ENCODE results near the gene STARD10.

Gene STARD10

DNA sequence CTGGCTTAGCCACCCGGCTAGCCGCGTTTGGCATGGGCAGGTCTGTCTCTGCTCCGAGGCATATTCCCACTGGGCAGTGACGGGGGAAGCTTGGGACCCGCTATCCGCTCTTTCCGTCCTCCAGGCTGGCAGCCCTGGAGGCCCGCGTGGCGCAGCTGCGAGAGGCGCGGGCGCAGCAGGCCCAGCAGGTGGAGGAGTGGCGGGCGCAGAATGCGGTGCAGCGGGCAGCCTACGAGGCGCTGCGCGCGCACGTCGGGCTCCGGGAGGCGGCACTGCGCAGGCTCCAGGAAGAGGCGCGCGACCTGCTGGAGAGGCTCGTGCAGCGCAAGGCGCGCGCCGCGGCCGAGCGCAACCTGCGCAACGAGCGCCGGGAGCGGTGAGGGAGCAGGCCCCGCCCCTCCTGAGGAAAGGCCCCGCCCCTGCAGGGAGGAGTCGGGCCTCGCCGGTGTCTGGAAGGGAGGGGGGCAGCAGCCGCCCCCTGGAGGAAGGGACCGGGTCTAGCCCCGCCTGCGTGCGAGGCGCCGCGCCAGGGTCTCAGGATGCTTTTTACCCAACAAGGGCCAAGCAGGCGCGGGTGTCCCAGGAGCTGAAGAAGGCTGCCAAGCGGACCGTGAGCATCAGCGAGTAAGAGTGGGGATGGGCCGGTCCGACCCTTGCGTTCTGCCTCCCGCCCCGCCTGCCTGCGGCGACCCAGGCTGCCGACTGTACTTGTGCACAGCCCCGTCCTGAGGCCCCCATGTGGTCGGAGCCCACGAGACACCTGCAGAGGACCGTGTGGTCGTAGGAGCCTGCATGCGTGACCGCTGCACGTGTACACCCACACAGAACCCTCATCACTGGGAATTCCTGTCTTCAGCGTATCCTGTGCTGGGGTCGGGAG lies 28.3 kb upstream of the STARD10 start:
- Mint-ChIP-seq H3K27me3 (no peaks in the 10 kb centered on the region), H3K4me1 (peaks cover 37% of the 10 kb centered on the region), H3K9me3 (no peaks in the 10 kb centered on the region), H3K36me3 (peaks cover 59% of the 10 kb centered on the region), H3K4me3 (no peak overlapping the region), H3K27ac (no peak overlapping the region)
- peak; percentile 85 for DNase-seq
- CTCF ChIA-PET = interaction anchor here (1.1 kb wide), 1 partner anchor 97 kb away, joined by 4 read pairs; no protein-coding TSS in a partner anchor

GRCh38 chr11:72821221-72821919 lies 27.5 kb upstream of the STARD10 start:
- peaks cover 57% of the 10 kb centered on the region for H3K36me3 Mint-ChIP-seq
- no peak for DNase-seq
- peaks cover 38% of the 10 kb centered on the region for H3K4me1 Mint-ChIP-seq
- no peaks in the 10 kb centered on the region for H3K9me3 Mint-ChIP-seq
- peak overlapping the region; percentile 24 for H3K27ac Mint-ChIP-seq
- no peak overlapping the region for H3K4me3 Mint-ChIP-seq
- CTCF ChIA-PET = interaction anchor here (1.1 kb wide), 1 partner anchor 96 kb away, joined by 4 read pairs; no protein-coding TSS in a partner anchor
- no peaks in the 10 kb centered on the region for H3K27me3 Mint-ChIP-seq

- no peaks in the 10 kb centered on the region for H3K9me3 Mint-ChIP-seq
- peak overlapping the region; percentile 24 for H3K27ac Mint-ChIP-seq
- H3K36me3 Mint-ChIP-seq = peaks cover 59% of the 10 kb centered on the region
- CTCF ChIA-PET = interaction anchor here (1.1 kb wide), 1 partner anchor 95 kb away, joined by 4 read pairs; no protein-coding TSS in a partner anchor
- H3K4me3 Mint-ChIP-seq = no peak overlapping the region
- H3K4me1 Mint-ChIP-seq = peaks cover 45% of the 10 kb centered on the region
- no peak for DNase-seq
- H3K27me3 Mint-ChIP-seq = no peaks in the 10 kb centered on the region
These were observed 26.7 kb upstream of the STARD10 start for GRCh38 chr11:72820439-72821139.

DNA sequence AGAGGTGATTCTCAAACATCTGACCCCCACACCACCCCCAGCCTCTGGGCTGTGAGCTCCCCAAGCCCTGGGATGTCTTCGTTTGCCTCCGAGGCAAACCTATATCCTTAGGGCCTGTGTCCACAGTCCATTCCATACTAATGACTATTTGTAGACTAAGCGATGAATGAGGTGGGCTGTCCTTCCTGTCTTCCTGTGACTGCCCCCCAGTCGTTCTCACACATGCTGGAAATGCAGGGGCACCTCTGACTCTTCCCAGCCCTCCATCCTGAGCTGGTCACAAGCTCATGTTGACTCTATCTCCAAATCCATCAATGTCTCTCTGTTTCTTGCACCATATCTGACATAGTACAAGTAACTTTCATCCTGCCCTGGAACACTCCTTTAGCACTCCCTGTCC lies 25.1 kb upstream of the STARD10 start:
- CTCF ChIA-PET = interaction anchor here (1.5 to 1.7 kb wide), 2 partner anchors 12 to 96 kb away, joined by 5 to 8 read pairs; no protein-coding TSS in a partner anchor

DNA sequence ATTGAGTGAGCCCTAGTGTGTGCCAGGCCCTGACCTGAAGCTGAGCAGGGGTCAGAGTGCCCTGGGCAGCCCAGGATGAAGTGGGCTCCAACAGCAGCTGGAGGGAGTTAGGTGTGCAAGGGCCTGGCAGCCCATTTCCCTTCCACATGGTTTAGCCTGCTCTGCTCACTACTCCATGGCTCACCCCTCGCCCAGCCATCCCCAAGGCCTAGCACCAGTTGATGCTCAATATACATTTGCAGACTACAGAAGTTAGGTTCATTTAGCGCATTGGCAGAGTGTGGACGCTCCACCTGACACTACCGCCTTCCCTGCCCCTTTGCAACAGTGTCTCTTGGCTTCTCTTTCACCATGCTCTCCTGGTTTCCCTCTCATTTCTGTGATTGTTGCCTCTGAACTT lies 24.1 kb upstream of the STARD10 start:
- Mint-ChIP-seq H3K27me3 (no peaks in the 10 kb centered on the region), H3K27ac (peak overlapping the region; percentile 43), H3K4me1 (peaks cover 52% of the 10 kb centered on the region), H3K4me3 (peak overlapping the region; percentile 7), H3K36me3 (peaks cover 49% of the 10 kb centered on the region), H3K9me3 (no peaks in the 10 kb centered on the region)
- DNase-seq = no peak
- CTCF ChIA-PET = interaction anchor here (0.6 to 1.7 kb wide), 4 partner anchors 13 to 95 kb away, joined by 3 to 8 read pairs (median 4); no protein-coding TSS in a partner anchor

More for the DNA sequence above, 25.1 kb upstream of the STARD10 start:
- DNase-seq = no peak
- no peaks in the 10 kb centered on the region for H3K27me3 Mint-ChIP-seq
- peaks cover 56% of the 10 kb centered on the region for H3K36me3 Mint-ChIP-seq
- H3K4me3 Mint-ChIP-seq = no peak overlapping the region
- H3K9me3 Mint-ChIP-seq = no peaks in the 10 kb centered on the region
- peaks cover 47% of the 10 kb centered on the region for H3K4me1 Mint-ChIP-seq
- no peak overlapping the region for H3K27ac Mint-ChIP-seq

DNA sequence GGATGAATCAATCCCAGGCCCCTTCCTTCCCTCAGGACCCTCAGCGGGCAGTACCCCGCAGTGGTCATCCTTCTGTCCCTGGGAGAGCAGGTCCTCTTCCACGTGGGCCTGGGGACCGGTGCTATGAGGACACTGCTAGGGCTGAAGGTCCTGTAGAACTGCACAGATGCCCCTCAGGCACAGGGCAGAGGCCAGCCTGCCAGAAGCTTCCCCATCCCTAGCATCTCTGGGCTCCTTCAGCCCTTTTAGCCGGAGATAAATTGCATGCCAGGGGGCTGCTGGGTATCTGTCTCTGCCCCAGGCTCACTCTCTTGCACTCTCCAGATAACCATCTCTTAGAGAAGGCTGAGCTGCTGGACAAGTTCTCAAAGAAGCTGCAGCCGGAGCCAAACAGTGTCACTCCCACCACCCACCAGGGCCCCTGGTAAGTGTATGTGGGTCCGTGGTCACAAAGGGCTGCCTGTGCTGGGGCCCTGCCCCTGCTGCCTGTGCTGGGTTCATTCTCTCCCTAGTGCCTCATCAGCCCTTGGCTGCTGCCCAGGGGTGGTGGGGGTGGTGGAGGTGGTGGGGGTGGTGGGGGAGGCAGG lies 22.6 kb upstream of the STARD10 start:
- H3K36me3 Mint-ChIP-seq = peaks cover 51% of the 10 kb centered on the region
- CTCF ChIA-PET = interaction anchor here (0.7 to 2.2 kb wide), 8 partner anchors 11 to 397 kb away, joined by 3 to 7 read pairs (median 4); partner anchors contain the start of gene STARD10
- H3K4me1 Mint-ChIP-seq = peaks cover 59% of the 10 kb centered on the region
- H3K27me3 Mint-ChIP-seq = no peaks in the 10 kb centered on the region
- H3K27ac Mint-ChIP-seq = peak overlapping the region; percentile 99
- no peak for DNase-seq
- no peaks in the 10 kb centered on the region for H3K9me3 Mint-ChIP-seq
- peak overlapping the region; percentile 99 for H3K4me3 Mint-ChIP-seq

DNA sequence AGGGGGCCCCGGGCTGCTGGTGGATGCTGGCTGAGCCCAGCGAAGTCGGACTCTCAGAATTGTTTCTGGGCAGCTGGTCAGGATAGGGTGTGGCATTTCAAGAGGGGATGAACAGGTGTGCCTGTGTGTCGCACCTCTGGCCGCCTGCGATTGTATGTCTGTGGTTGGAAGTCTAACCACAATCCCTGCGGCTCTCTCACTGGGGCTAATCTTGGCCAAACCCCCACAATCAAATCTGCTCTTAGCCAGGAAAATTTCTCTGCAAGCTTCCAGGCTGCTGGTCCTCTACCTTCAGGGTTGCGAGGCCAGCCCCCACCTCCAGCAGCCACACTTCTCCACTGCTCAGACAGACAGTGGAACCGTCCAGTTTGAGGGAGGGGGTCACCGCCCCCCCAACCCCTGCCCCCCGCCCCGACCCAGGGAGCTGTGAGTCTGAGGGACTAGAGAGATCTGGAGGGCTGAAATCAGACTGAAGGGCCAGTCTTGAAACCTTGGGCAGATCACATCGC lies 21.3 kb upstream of the STARD10 start:
- CTCF ChIA-PET = interaction anchor here (1.0 to 2.2 kb wide), 6 partner anchors 16 to 396 kb away, joined by 3 to 8 read pairs (median 5); partner anchors contain the start of gene STARD10
- Mint-ChIP-seq H3K4me1 (peaks cover 60% of the 10 kb centered on the region), H3K27ac (peak overlapping the region; percentile 99), H3K4me3 (peak overlapping the region; percentile 99), H3K9me3 (no peaks in the 10 kb centered on the region), H3K36me3 (peaks cover 45% of the 10 kb centered on the region), H3K27me3 (no peaks in the 10 kb centered on the region)
- no peak for DNase-seq

GRCh38 chr11:72814286-72815109 lies 20.7 kb upstream of the STARD10 start, which contains the start of gene ATG16L2:
TSS of gene ATG16L2 (plus strand) at chr11:72814411. CDS start at chr11:72814446, 35 bp downstream.
- H3K36me3 Mint-ChIP-seq = peaks cover 43% of the 10 kb centered on the region
- CTCF ChIA-PET = interaction anchor here (1.4 to 6.0 kb wide), 7 partner anchors 20 to 364 kb away, joined by 4 to 48 read pairs (median 7); partner anchors contain the start of gene STARD10
- peak within 1 kb of the TSS; percentile 99 for H3K27ac Mint-ChIP-seq
- peak; percentile 90 for DNase-seq
- H3K4me3 Mint-ChIP-seq = peak within 1 kb of the TSS; percentile 99
- H3K9me3 Mint-ChIP-seq = no peaks in the 10 kb centered on the region
- H3K4me1 Mint-ChIP-seq = peaks cover 59% of the 10 kb centered on the region
- H3K27me3 Mint-ChIP-seq = no peaks in the 10 kb centered on the region

GRCh38 chr11:72813740-72814285 lies 20.0 kb upstream of the STARD10 start:
- H3K9me3 Mint-ChIP-seq = no peaks in the 10 kb centered on the region
- peak overlapping the region; percentile 99 for H3K4me3 Mint-ChIP-seq
- DNase-seq = peak; percentile 85
- H3K27me3 Mint-ChIP-seq = no peaks in the 10 kb centered on the region
- CTCF ChIA-PET = interaction anchor here (0.7 to 6.0 kb wide), 14 partner anchors 12 to 364 kb away, joined by 3 to 48 read pairs (median 4); partner anchors contain the start of gene STARD10
- H3K36me3 Mint-ChIP-seq = peaks cover 40% of the 10 kb centered on the region
- peak overlapping the region; percentile 98 for H3K27ac Mint-ChIP-seq
- H3K4me1 Mint-ChIP-seq = peaks cover 53% of the 10 kb centered on the region

GRCh38 chr11:72812967-72813739 lies 19.3 kb upstream of the STARD10 start:
- Mint-ChIP-seq H3K4me3 (peak overlapping the region; percentile 99), H3K27me3 (no peaks in the 10 kb centered on the region)
- peak; percentile 79 for DNase-seq

GRCh38 chr11:72812604-72812966 lies 18.7 kb upstream of the STARD10 start:
- no peak for DNase-seq
- peak overlapping the region; percentile 98 for H3K27ac Mint-ChIP-seq
- peaks cover 34% of the 10 kb centered on the region for H3K36me3 Mint-ChIP-seq
- CTCF ChIA-PET = interaction anchor here (0.5 to 6.0 kb wide), 12 partner anchors 10 to 368 kb away, joined by 3 to 48 read pairs (median 4); partner anchors contain the start of gene STARD10
- no peaks in the 10 kb centered on the region for H3K9me3 Mint-ChIP-seq
- H3K27me3 Mint-ChIP-seq = no peaks in the 10 kb centered on the region
- peaks cover 51% of the 10 kb centered on the region for H3K4me1 Mint-ChIP-seq
- H3K4me3 Mint-ChIP-seq = peak overlapping the region; percentile 99

More at GRCh38 chr11:72812967-72813739, 19.3 kb upstream of the STARD10 start:
- CTCF ChIA-PET = interaction anchor here (0.5 to 6.0 kb wide), 17 partner anchors 11 to 367 kb away, joined by 3 to 48 read pairs (median 3); partner anchors contain the start of gene STARD10
- Mint-ChIP-seq H3K9me3 (no peaks in the 10 kb centered on the region), H3K36me3 (peaks cover 39% of the 10 kb centered on the region), H3K4me1 (peaks cover 54% of the 10 kb centered on the region), H3K27ac (peak overlapping the region; percentile 98)
